Choroid plexus epithelial cell (primary cell): Measurements from ENCODE around the gene SEMA6D.
A peak's percentile ranks its signal among the peaks of the same experiment; 100 is the strongest.

Source experiments
- DNase-seq: peaks from one replicate; pipeline ENCODE4 v3.0.0-alpha.2; 2010; ENCODE audit warnings: low read depth
- H3K4me3 ChIP-seq: 2 replicates; pipeline ENCODE4 v1.5.1; 2011; ENCODE audit warnings: low read depth, mild to moderate bottlenecking, control low read depth, low read length, moderate library complexity
- CTCF ChIP-seq: conservative IDR thresholded peaks from 2 replicates; pipeline ENCODE4 v1.5.1; 2011; ENCODE audit warnings: low read depth, mild to moderate bottlenecking, control low read depth, inconsistent platforms, low read length, moderate library complexity

SEMA6D gene

GRCh38 chr15:47705281-47705997 lies 11.9 kb upstream of the SEMA6D start:
- TF ChIP-seq CTCF: no peak
- no peak overlapping the region for H3K4me3 ChIP-seq
- no peak for DNase-seq

- TF ChIP-seq CTCF: no peak
- DNase-seq: no peak
- no peak overlapping the region for H3K4me3 ChIP-seq
Observed at GRCh38 chr15:47707391-47707790, 9.9 kb upstream of the SEMA6D start.

GRCh38 chr15:47708161-47708980 lies 8.9 kb upstream of the SEMA6D start:
- H3K4me3 ChIP-seq: no peak overlapping the region
- TF ChIP-seq CTCF: no peak
- no peak for DNase-seq

GRCh38 chr15:47711655-47712054 lies 5.7 kb upstream of the SEMA6D start:
- TF ChIP-seq CTCF: peak; percentile 69
- no peak overlapping the region for H3K4me3 ChIP-seq
- DNase-seq: peak; percentile 56

GRCh38 chr15:47715402-47715801 lies 1.9 kb upstream of the SEMA6D start:
- H3K4me3 ChIP-seq: no peak overlapping the region
- DNase-seq: no peak
- no peak for TF ChIP-seq CTCF

- DNase-seq: peak; percentile 44
- H3K4me3 ChIP-seq: no peak overlapping the region
- no peak for TF ChIP-seq CTCF
Observed at GRCh38 chr15:47715856-47716445, 1.4 kb upstream of the SEMA6D start.
